MCF 10A (cell line): ENCODE data around the gene GNG10. TPM values are rescaled to one million over a fixed set of nuclear protein-coding genes. Genes with fewer than 3 reads are reported as not detected.
A peak's percentile ranks its signal among the peaks of the same experiment; 100 is the strongest.

Experiments
- BruUV-seq: library from RNA; stranded (reverse); fragments of 400-500 nt; replicated peaks from 2 replicates; lab custom pipeline; 2021; lab: Mats Ljungman, UMichigan
- CTCF ChIA-PET: fragments of 300-600 bp; sonication (Branson Sonifier 250); formaldehyde crosslinking; extraction: SDS; loops from one replicate; lab custom pipeline; 2021; ENCODE audit warnings: antibody characterized with exemption, inconsistent platforms; lab: Yijun Ruan, JAX
- POLR2A ChIA-PET: fragments of 300-600, 350-650 bp; sonication (Branson Sonifier 250); formaldehyde crosslinking; extraction: SDS; loops from one replicate; lab custom pipeline; 2020; ENCODE audit warnings: antibody characterized with exemption, inconsistent platforms; lab: Yijun Ruan, JAX
- DNase-seq: peaks from one replicate; pipeline ENCODE4 v3.0.0-alpha.2; 2018; ENCODE audit not compliant: unreplicated experiment
- H3K27ac Mint-ChIP-seq: one replicate; pipeline ENCODE4 v1.8.0; 2022; ENCODE audit warnings: mild to moderate bottlenecking, low read depth, mixed read lengths; ENCODE audit not compliant: unreplicated experiment
- H3K27me3 Mint-ChIP-seq: one replicate; pipeline ENCODE4 v1.8.0; 2022; ENCODE audit warnings: mixed read lengths; ENCODE audit not compliant: insufficient read depth, unreplicated experiment
- H3K36me3 Mint-ChIP-seq: one replicate; pipeline ENCODE4 v1.8.0; 2022; ENCODE audit warnings: mild to moderate bottlenecking, moderate library complexity, mixed read lengths; ENCODE audit not compliant: insufficient read depth, unreplicated experiment
- H3K4me1 Mint-ChIP-seq: one replicate; pipeline ENCODE4 v1.8.0; 2022; ENCODE audit warnings: mixed read lengths; ENCODE audit not compliant: insufficient read depth, unreplicated experiment
- H3K4me3 Mint-ChIP-seq: one replicate; pipeline ENCODE4 v1.8.0; 2022; ENCODE audit warnings: mild to moderate bottlenecking, moderate library complexity, mixed read lengths; ENCODE audit not compliant: unreplicated experiment
- H3K9me3 Mint-ChIP-seq: one replicate; pipeline ENCODE4 v1.8.0; 2022; ENCODE audit warnings: mixed read lengths; ENCODE audit not compliant: unreplicated experiment
- intact Hi-C: fragments of 100-400 bp; cut with micrococcal nuclease; formaldehyde crosslinking; loops from 2 replicates; pipeline ENCODE4 v1.14.1; 2022
- total RNA-seq: library from RNA; stranded (reverse); gene quantifications from 2 replicates; pipeline ENCODE4 v1.2.3, GENCODE V29; 2022
- TF ChIP-seq, protein P1 (sequence below): fragments of 200-600 bp; IDR thresholded peaks from one replicate; pipeline ENCODE4 v1.8.0; 2022; ENCODE audit warnings: antibody characterized with exemption, mild to moderate bottlenecking; ENCODE audit not compliant: unreplicated experiment

Gene GNG10
- total RNA-seq, 1 experiment from 2014 or later, result 42.0 TPM

DNA sequence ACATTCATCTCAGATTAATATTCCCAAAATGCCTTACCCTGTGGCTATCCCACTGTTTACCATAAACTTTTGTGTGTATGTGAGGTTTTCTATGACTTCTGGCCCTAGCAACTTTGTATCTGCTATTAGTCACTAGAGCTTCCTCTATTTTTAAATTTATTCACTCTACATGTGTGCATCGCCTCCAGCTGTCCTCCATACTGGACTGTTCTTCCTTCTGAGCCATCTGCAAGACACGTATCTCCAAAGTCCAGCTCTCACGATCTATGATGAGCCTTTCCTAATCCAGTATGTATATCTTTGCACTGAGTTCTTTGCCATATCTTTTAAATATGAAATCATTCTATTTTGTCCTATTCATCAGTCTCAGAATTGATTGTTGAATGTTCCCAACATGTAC, 1.7 kb upstream of the GNG10 start:
- H3K27me3 Mint-ChIP-seq, result no peaks in the 10 kb centered on the region
- CTCF ChIA-PET, result no interaction called here

GRCh38 chr9:111661802-111662521, 557 bp downstream of the GNG10 start:
- H3K36me3 Mint-ChIP-seq, result peaks cover 26% of the 10 kb centered on the region
- ChIA-PET CTCF (interaction anchor here (0.6 to 1.3 kb wide), 6 partner anchors 10 to 315 kb away, joined by 3 to 5 read pairs (median 3); no protein-coding TSS in a partner anchor), POLR2A (interaction anchor here (0.5 to 3.2 kb wide), 20 partner anchors 10 to 236 kb away, joined by 3 to 37 read pairs (median 4); partner anchors contain the start of genes DNAJC25 and PTGR1)
- no peaks in the 10 kb centered on the region for H3K9me3 Mint-ChIP-seq
- TF ChIP-seq, protein P1, sequence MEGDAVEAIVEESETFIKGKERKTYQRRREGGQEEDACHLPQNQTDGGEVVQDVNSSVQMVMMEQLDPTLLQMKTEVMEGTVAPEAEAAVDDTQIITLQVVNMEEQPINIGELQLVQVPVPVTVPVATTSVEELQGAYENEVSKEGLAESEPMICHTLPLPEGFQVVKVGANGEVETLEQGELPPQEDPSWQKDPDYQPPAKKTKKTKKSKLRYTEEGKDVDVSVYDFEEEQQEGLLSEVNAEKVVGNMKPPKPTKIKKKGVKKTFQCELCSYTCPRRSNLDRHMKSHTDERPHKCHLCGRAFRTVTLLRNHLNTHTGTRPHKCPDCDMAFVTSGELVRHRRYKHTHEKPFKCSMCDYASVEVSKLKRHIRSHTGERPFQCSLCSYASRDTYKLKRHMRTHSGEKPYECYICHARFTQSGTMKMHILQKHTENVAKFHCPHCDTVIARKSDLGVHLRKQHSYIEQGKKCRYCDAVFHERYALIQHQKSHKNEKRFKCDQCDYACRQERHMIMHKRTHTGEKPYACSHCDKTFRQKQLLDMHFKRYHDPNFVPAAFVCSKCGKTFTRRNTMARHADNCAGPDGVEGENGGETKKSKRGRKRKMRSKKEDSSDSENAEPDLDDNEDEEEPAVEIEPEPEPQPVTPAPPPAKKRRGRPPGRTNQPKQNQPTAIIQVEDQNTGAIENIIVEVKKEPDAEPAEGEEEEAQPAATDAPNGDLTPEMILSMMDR, result no peak
- peak; percentile 26 for DNase-seq
- H3K4me1 Mint-ChIP-seq, result peaks cover 19% of the 10 kb centered on the region
- no peaks in the 10 kb centered on the region for H3K27me3 Mint-ChIP-seq
- H3K27ac Mint-ChIP-seq, result peak overlapping the region; percentile 93
- peak overlapping the region; percentile 87 for H3K4me3 Mint-ChIP-seq
- BruUV-seq, result no TSS peak
- intact Hi-C loops, result no loop called here

More for the DNA sequence above, 1.7 kb upstream of the GNG10 start:
- H3K36me3 Mint-ChIP-seq, result peaks cover 21% of the 10 kb centered on the region
- POLR2A ChIA-PET, result no interaction called here
- no peaks in the 10 kb centered on the region for H3K9me3 Mint-ChIP-seq
- no peak overlapping the region for H3K4me3 Mint-ChIP-seq
- TF ChIP-seq, protein P1, result no peak
- peaks cover 19% of the 10 kb centered on the region for H3K4me1 Mint-ChIP-seq
- no peak for DNase-seq
- no peak overlapping the region for H3K27ac Mint-ChIP-seq
- intact Hi-C loops, result no loop called here
- BruUV-seq, result no TSS peak

DNA sequence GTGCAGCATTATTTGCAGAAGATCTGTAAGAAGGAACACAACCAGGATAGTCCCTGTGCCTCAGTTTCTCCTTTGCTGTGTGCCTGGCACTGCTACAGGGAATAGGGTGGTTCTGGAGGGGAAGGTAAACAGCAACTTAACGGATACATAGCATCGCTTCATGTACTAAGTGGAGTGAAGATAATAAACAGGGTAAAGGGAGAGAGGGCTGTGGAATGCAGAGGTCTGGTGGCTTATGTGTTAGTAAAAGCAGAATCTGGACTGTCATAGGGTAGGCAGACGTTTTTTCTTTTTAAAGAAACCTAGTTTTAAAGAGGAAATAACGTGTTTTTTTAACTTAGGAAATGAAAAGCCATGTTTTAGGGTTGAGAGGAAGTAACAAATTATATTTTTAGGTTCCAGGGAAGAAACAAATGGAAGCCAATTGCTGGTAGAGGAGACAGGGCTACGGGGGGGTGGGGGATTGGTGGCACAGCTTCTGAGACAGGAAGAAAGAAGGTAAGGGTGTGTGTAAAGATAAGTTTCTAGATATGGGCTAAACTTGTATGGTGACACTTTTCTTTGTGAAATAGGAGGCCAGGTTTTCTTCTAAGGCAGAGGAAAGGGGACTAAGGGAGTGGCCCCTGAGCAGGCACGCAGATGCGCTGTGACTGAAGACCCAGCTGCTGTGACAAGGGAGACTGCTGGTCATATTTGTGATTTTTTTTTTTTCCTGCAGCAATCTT, 1.3 kb downstream of the GNG10 start:
- no TSS peak for BruUV-seq
- H3K4me1 Mint-ChIP-seq, result peaks cover 19% of the 10 kb centered on the region
- no peak for DNase-seq
- H3K36me3 Mint-ChIP-seq, result peaks cover 32% of the 10 kb centered on the region
- H3K27me3 Mint-ChIP-seq, result no peaks in the 10 kb centered on the region
- peak overlapping the region; percentile 93 for H3K27ac Mint-ChIP-seq
- H3K4me3 Mint-ChIP-seq, result peak overlapping the region; percentile 87
- H3K9me3 Mint-ChIP-seq, result no peaks in the 10 kb centered on the region
- TF ChIP-seq, protein P1, result no peak
- CTCF ChIA-PET, result interaction anchor here (0.6 to 1.3 kb wide), 4 partner anchors 9 to 314 kb away, joined by 3 to 5 read pairs (median 3); no protein-coding TSS in a partner anchor
- POLR2A ChIA-PET, result interaction anchor here (0.5 to 3.2 kb wide), 14 partner anchors 10 to 235 kb away, joined by 3 to 37 read pairs (median 5); partner anchors contain the start of genes DNAJC25 and PTGR1
- intact Hi-C loops, result no loop called here
